H54 (cell line): Measurements from ENCODE around the gene SARS2.

Experiments used
- DNase-seq: peaks from one replicate; pipeline ENCODE4 v3.0.0; 2011; ENCODE audit warnings: low spot score, mixed read lengths; ENCODE audit not compliant: insufficient read length
- FAIRE-seq: peaks from 3 replicates; lab custom pipeline; 2011; peaks lifted over from hg19 to GRCh38; lab: Jason Lieb, UNC
- POLR2A ChIP-seq: IDR thresholded peaks from 2 replicates; pipeline ENCODE4 v1.6.1; 2011; ENCODE audit warnings: low read depth, mild to moderate bottlenecking, low read length

The SARS2 gene

GRCh38 chr19:38939957-38940356, 9.4 kb upstream of the SARS2 start:
- FAIRE-seq (no peak), DNase-seq (no peak)
- TF ChIP-seq POLR2A, result no peak

- FAIRE-seq, result no peak
- DNase-seq, result no peak
- TF ChIP-seq POLR2A, result no peak
Observed at GRCh38 chr19:38933544-38933943, 3.0 kb upstream of the SARS2 start.

- FAIRE-seq (no peak), DNase-seq (no peak)
- no peak for TF ChIP-seq POLR2A
Observed at GRCh38 chr19:38932425-38933179, 2.0 kb upstream of the SARS2 start.

GRCh38 chr19:38931521-38931793, 894 bp upstream of the SARS2 start:
- TF ChIP-seq POLR2A, result no peak
- no peak for DNase-seq
- no peak for FAIRE-seq

- DNase-seq, result peak; percentile 99
- peak; percentile 53 for TF ChIP-seq POLR2A
- FAIRE-seq, result peak; percentile 97
Observed at GRCh38 chr19:38930776-38931520, 385 bp upstream of the SARS2 start, which contains the start of gene MRPS12. TSS of gene MRPS12 (plus strand) at chr19:38930944. CDS start at chr19:38931295, 351 bp downstream.

- FAIRE-seq (no peak), DNase-seq (no peak)
- no peak for TF ChIP-seq POLR2A
Observed at GRCh38 chr19:38928391-38929001, 2.1 kb downstream of the SARS2 start.

GRCh38 chr19:38924388-38924787, 6.2 kb downstream of the SARS2 start:
- DNase-seq (no peak), FAIRE-seq (no peak)
- no peak for TF ChIP-seq POLR2A

GRCh38 chr19:38922482-38922881, 8.1 kb downstream of the SARS2 start:
- no peak for FAIRE-seq
- DNase-seq, result no peak
- no peak for TF ChIP-seq POLR2A

GRCh38 chr19:38921420-38922274, 8.9 kb downstream of the SARS2 start:
- no peak for FAIRE-seq
- TF ChIP-seq POLR2A, result no peak
- no peak for DNase-seq

GRCh38 chr19:38920602-38921419, 9.8 kb downstream of the SARS2 start:
- FAIRE-seq (no peak), DNase-seq (no peak)
- TF ChIP-seq POLR2A, result no peak

- DNase-seq (no peak), FAIRE-seq (no peak)
- no peak for TF ChIP-seq POLR2A
Observed at GRCh38 chr19:38919837-38920601, 10.5 kb downstream of the SARS2 start.

GRCh38 chr19:38918526-38918925, 12.0 kb downstream of the SARS2 start:
- FAIRE-seq (no peak), DNase-seq (no peak)
- TF ChIP-seq POLR2A, result no peak

- TF ChIP-seq POLR2A, result no peak
- FAIRE-seq (no peak), DNase-seq (peak; percentile 59)
Observed at GRCh38 chr19:38917921-38918491, 12.6 kb downstream of the SARS2 start.
